H1 (cell line): ENCODE measurements around the gene LRWD1. TPM values are rescaled to one million over a fixed set of nuclear protein-coding genes. Genes with fewer than 3 reads are reported as not detected.

ENCODE experiments used
- CTCF ChIA-PET: fragments of 300-600 bp; sonication (Branson Sonifier 250); formaldehyde crosslinking; loops from one replicate; lab custom pipeline; 2021; ENCODE audit not compliant: partially characterized antibody; lab: Charles Lee
- POLR2A ChIA-PET: fragments of 300-600 bp; sonication (Branson Sonifier 250); formaldehyde crosslinking; loops from one replicate; lab custom pipeline; 2021; ENCODE audit warnings: inconsistent platforms; ENCODE audit not compliant: partially characterized antibody; lab: Charles Lee
- DNase-seq, 2 experiments: peaks; one replicate each; pipeline versions ENCODE4 v3.0.0 to v3.0.0-alpha.2; 2010 to 2022; ENCODE audit warnings: low spot score in 2 of 2, low read depth in 1 of 2, mixed read lengths in 1 of 2
- FAIRE-seq: peaks from 2 replicates; lab custom pipeline; 2011; peaks lifted over from hg19 to GRCh38; lab: Jason Lieb, UNC
- H2AFZ ChIP-seq: 2 replicates; pipeline ENCODE4 v1.8.1; 2012; ENCODE audit warnings: low read length, inconsistent platforms
- H2AK5ac ChIP-seq: 2 replicates; pipeline ENCODE4 v1.6.1; 2013; ENCODE audit warnings: low read depth, low read length
- H2BK120ac ChIP-seq: replicated peaks from 2 replicates; pipeline ENCODE3; 2013; ENCODE audit warnings: low read depth, low read length, inconsistent platforms
- H2BK12ac ChIP-seq: 2 replicates; pipeline ENCODE4 v1.6.1; 2013; ENCODE audit warnings: low read depth, low read length
- H2BK15ac ChIP-seq: 2 replicates; pipeline ENCODE4 v1.6.1; 2013; ENCODE audit warnings: low read length
- H2BK20ac ChIP-seq: 2 replicates; pipeline ENCODE4 v1.6.1; 2013; ENCODE audit warnings: low read length
- H2BK5ac ChIP-seq: 2 replicates; pipeline ENCODE4 v1.6.1; 2013; ENCODE audit warnings: low read depth, low read length
- H3K14ac ChIP-seq: 2 replicates; pipeline ENCODE4 v1.6.1; 2013; ENCODE audit warnings: inconsistent platforms; ENCODE audit not compliant: insufficient read length
- H3K18ac ChIP-seq: 2 replicates; pipeline ENCODE4 v1.6.1; 2013; ENCODE audit warnings: low read length; ENCODE audit errors: extremely low read depth
- H3K23ac ChIP-seq: 2 replicates; pipeline ENCODE4 v1.6.1; 2013; ENCODE audit warnings: inconsistent platforms; ENCODE audit not compliant: insufficient read length
- H3K23me2 ChIP-seq: 2 replicates; pipeline ENCODE4 v1.6.1; 2013; ENCODE audit warnings: low read depth, low read length
- H3K27ac ChIP-seq: 2 replicates; pipeline ENCODE4 v1.6.1; 2011; ENCODE audit warnings: low read depth, low read length, inconsistent platforms
- H3K27me3 ChIP-seq, 4 experiments: replicated peaks in 1 of 4; 1 replicate in 1 of 4; 2 replicates in 3 of 4; pipeline versions ENCODE4 v1.6.1 to v1.8.1; 2011 to 2013; ENCODE audit warnings: low read length in 3 of 4, mild to moderate bottlenecking in 3 of 4, inconsistent platforms in 2 of 4, mixed read lengths in 2 of 4, moderate library complexity in 1 of 4; ENCODE audit not compliant: control insufficient read depth in 3 of 4, insufficient read depth in 3 of 4; ENCODE audit errors: extremely low read depth in 1 of 4
- H3K36me3 ChIP-seq, 4 experiments: 2 replicates each; pipeline versions ENCODE4 v1.6.1 to v1.8.1; 2011 to 2013; ENCODE audit warnings: mild to moderate bottlenecking in 4 of 4, low read length in 3 of 4, moderate library complexity in 2 of 4, control low read depth in 1 of 4, inconsistent platforms in 1 of 4; ENCODE audit not compliant: insufficient read depth in 4 of 4, control insufficient read depth in 2 of 4
- H3K4ac ChIP-seq: replicated peaks from 2 replicates; pipeline ENCODE3; 2013; ENCODE audit warnings: low read length, low read depth, mixed read lengths, inconsistent platforms; ENCODE audit not compliant: insufficient read length
- H3K4me1 ChIP-seq, 4 experiments: replicated peaks in 1 of 4; 1 replicate in 1 of 4; 2 replicates in 3 of 4; pipeline versions ENCODE4 v1.6.1 to v1.8.1; 2011 to 2013; ENCODE audit warnings: low read length in 3 of 4, inconsistent platforms in 2 of 4, mixed read lengths in 1 of 4; ENCODE audit not compliant: insufficient read depth in 4 of 4, control insufficient read depth in 3 of 4
- H3K4me2 ChIP-seq, 2 experiments: 2 replicates each; pipeline versions ENCODE4 v1.6.1 to v1.8.1; 2011 to 2013; ENCODE audit warnings: low read depth in 2 of 2, low read length in 2 of 2, control low read depth in 1 of 2, inconsistent platforms in 1 of 2, mild to moderate bottlenecking in 1 of 2; ENCODE audit not compliant: insufficient read depth in 1 of 2
- H3K4me3 ChIP-seq, 4 experiments: fragments of 200-600, 300-600 bp in 1 of 4; sonication (generic), shearing (Covaris generic), sonication (Bioruptor Twin) in 1 of 4; 2 replicates each; pipeline versions ENCODE4 v1.5.1 to v1.8.1; 2011 to 2016; ENCODE audit warnings: low read length in 4 of 4, low read depth in 3 of 4, control low read depth in 2 of 4, inconsistent platforms in 2 of 4, mild to moderate bottlenecking in 2 of 4, mixed read lengths in 1 of 4, moderate library complexity in 1 of 4; ENCODE audit not compliant: insufficient read depth in 2 of 4; ENCODE audit errors: extremely low read depth in 1 of 4
- H3K56ac ChIP-seq: replicated peaks from 2 replicates; pipeline ENCODE3; 2013; ENCODE audit warnings: low read depth, mild to moderate bottlenecking, mixed read lengths, low read length, inconsistent platforms; ENCODE audit not compliant: insufficient read length
- H3K79me1 ChIP-seq: 2 replicates; pipeline ENCODE4 v1.6.1; 2013; ENCODE audit warnings: low read depth, low read length, control low read depth
- H3K79me2 ChIP-seq, 2 experiments: 2 replicates each; pipeline versions ENCODE4 v1.6.1 to v1.8.1; 2012 to 2013; ENCODE audit warnings: low read length in 2 of 2, mild to moderate bottlenecking in 2 of 2, inconsistent platforms in 1 of 2; ENCODE audit not compliant: insufficient read depth in 2 of 2, control insufficient read depth in 1 of 2
- H3K9ac ChIP-seq, 4 experiments: replicated peaks in 1 of 4; 1 replicate in 1 of 4; 2 replicates in 3 of 4; pipeline versions ENCODE4 v1.6.1 to v1.8.1; 2011 to 2013; ENCODE audit warnings: low read depth in 3 of 4, low read length in 3 of 4, control low read depth in 2 of 4, mild to moderate bottlenecking in 2 of 4, moderate library complexity in 2 of 4, inconsistent platforms in 1 of 4; ENCODE audit errors: extremely low read depth in 1 of 4
- H3K9me3 ChIP-seq, 2 experiments: 2 replicates each; pipeline versions ENCODE4 v1.6.1 to v1.8.1; 2012 to 2013; ENCODE audit warnings: mild to moderate bottlenecking in 2 of 2, moderate library complexity in 2 of 2, control low read depth in 1 of 2, inconsistent platforms in 1 of 2, low read depth in 1 of 2, low read length in 1 of 2, mixed read lengths in 1 of 2; ENCODE audit not compliant: insufficient read depth in 2 of 2
- H4K20me1 ChIP-seq, 2 experiments: replicated peaks in 1 of 2; 2 replicates each; pipeline versions ENCODE3 to v1.8.1; 2011 to 2013; ENCODE audit warnings: inconsistent platforms in 2 of 2, low read length in 2 of 2, mild to moderate bottlenecking in 1 of 2; ENCODE audit not compliant: insufficient read depth in 2 of 2, control insufficient read depth in 1 of 2
- H4K5ac ChIP-seq: 2 replicates; pipeline ENCODE4 v1.6.1; 2013; ENCODE audit warnings: low read length, low read depth, mixed read lengths, inconsistent platforms; ENCODE audit not compliant: insufficient read length
- H4K8ac ChIP-seq: 2 replicates; pipeline ENCODE4 v1.8.0; 2013; ENCODE audit warnings: mild to moderate bottlenecking, moderate library complexity, low read length, inconsistent platforms; ENCODE audit not compliant: insufficient read depth; ENCODE audit errors: extremely low read depth
- H4K91ac ChIP-seq: replicated peaks from 2 replicates; pipeline ENCODE3; 2013; ENCODE audit warnings: low read length, mixed read lengths, inconsistent platforms; ENCODE audit not compliant: insufficient read length
- BRCA1 ChIP-seq: IDR thresholded peaks from 2 replicates; pipeline ENCODE4 v1.6.1; 2012; ENCODE audit warnings: low read depth, low read length, improper control_type of control experiment
- WGBS, 2 experiments: shearing (Covaris generic) in 1 of 2; methylation state at CpG; one replicate each; pipeline versions ENCODE4 v1.1.6 to v1.1.7; 2013 to 2015; ENCODE audit warnings: low lambda C conversion rate in 2 of 2, mixed read lengths in 2 of 2, inconsistent platforms in 1 of 2, low coverage in 1 of 2, missing lambda C conversion rate in 1 of 2; ENCODE audit not compliant: insufficient replicate concordance in 2 of 2, insufficient coverage in 1 of 2, insufficient read length in 1 of 2; ENCODE audit errors: extremely low coverage in 1 of 2, missing lambda C conversion rate in 1 of 2; 5-methylcytosine and 5-hydroxymethylcytosine counted together
- polyA plus RNA-seq, 7 experiments: library from polyadenylated mRNA; depleted of rRNA in 3 of 7; stranded (reverse) in 5 of 7; unstranded in 2 of 7; fragments of >200 nt in 5 of 7; fragments of 200-250 nt in 2 of 7; gene quantifications; 1 replicate in 5 of 7; 2 replicates in 1 of 7; 4 replicates in 1 of 7; pipeline versions ENCODE4 v1.2.1 to v1.2.3, GENCODE V29; 2011 to 2013; ENCODE audit warnings: missing spikeins in 2 of 7, mixed read lengths in 2 of 7
- total RNA-seq: library from RNA; stranded (reverse); fragmentation: NEBNext Ultra II Directional; extraction: Animal tissue kit (Norgen Biotek cat#: 25700); gene quantifications from 2 replicates; pipeline ENCODE4 v1.2.1, GENCODE V29; 2021

The LRWD1 gene
- total and polyA plus RNA-seq, 2 of the 8 experiments (the other 6 are each of a cell fraction or from before 2014, with no cell fraction given), result 23.4 to 26.8 TPM

- H3K23me2 ChIP-seq, result no peaks in the 10 kb centered on the region
- H3K23ac ChIP-seq, result no peak overlapping the region
- 93% methylated on average over 7 of the region's 10 CpGs; no CpG with 5 or more reads in 1 of the 2 experiments for WGBS, 2 experiments
- H2AK5ac ChIP-seq, result no peak overlapping the region
- H3K9me3 ChIP-seq, result no peaks in the 10 kb centered on the region
- peaks cover 2 to 20% (median 7%) of the 10 kb centered on the region in 4 experiments; a peak in 6 of 8 replicates for H3K36me3 ChIP-seq
- H2BK12ac ChIP-seq, result no peak overlapping the region
- CTCF ChIA-PET, result interaction anchor here (0.6 to 3.6 kb wide), 4 partner anchors 9 to 710 kb away, joined by 3 to 12 read pairs (median 8); no protein-coding TSS in a partner anchor
- no peak overlapping the region for H4K8ac ChIP-seq
- H3K27ac ChIP-seq, result no peak overlapping the region
- no peak overlapping the region for H2BK15ac ChIP-seq
- no peak overlapping the region for H3K4me3 ChIP-seq
- no peak overlapping the region for H4K91ac ChIP-seq
- H2AFZ ChIP-seq, result no peak overlapping the region
- no peaks in the 10 kb centered on the region; the same call in 1 of the 2 replicates for H3K79me1 ChIP-seq
- no peak overlapping the region for H3K14ac ChIP-seq
- no peak overlapping the region for H2BK120ac ChIP-seq
- H3K56ac ChIP-seq, result no peak overlapping the region
- peaks cover 3 to 11% of the 10 kb centered on the region in 2 experiments for H4K20me1 ChIP-seq
- H2BK20ac ChIP-seq, result no peak overlapping the region
- FAIRE-seq, result no peak
- no peak overlapping the region for H2BK5ac ChIP-seq
- no peak overlapping the region for H3K4me2 ChIP-seq
- H3K79me2 ChIP-seq, result no peaks in the 10 kb centered on the region
- H3K4ac ChIP-seq, result no peak overlapping the region
- no peak overlapping the region for H3K9ac ChIP-seq
- no peak overlapping the region for H4K5ac ChIP-seq
- H3K18ac ChIP-seq, result no peak overlapping the region
- DNase-seq, result no peak
- no peaks in the 10 kb centered on the region for H3K27me3 ChIP-seq
- peaks cover 0 to 14% (median 1%) of the 10 kb centered on the region in 4 experiments; a peak in 2 of 7 replicates for H3K4me1 ChIP-seq
- POLR2A ChIA-PET, result interaction anchor here (0.7 to 9.5 kb wide), 4 partner anchors 9 to 42 kb away, joined by 3 to 49 read pairs (median 4); no protein-coding TSS in a partner anchor
- no peak for TF ChIP-seq BRCA1
Measured at GRCh38 chr7:102421706-102422240, 43.0 kb upstream of the LRWD1 start.
